ENCODE results near the gene SOX21.

SOX21 gene

GRCh38 chr13:94708031-94708859 lies 4.1 kb downstream of the SOX21 start:
- no peak for FAIRE-seq

GRCh38 chr13:94707400-94708021 lies 4.8 kb downstream of the SOX21 start:
- no peak for FAIRE-seq

- no peak for FAIRE-seq
Measured at GRCh38 chr13:94706843-94707399, 5.4 kb downstream of the SOX21 start.

GRCh38 chr13:94706101-94706842 lies 6.1 kb downstream of the SOX21 start:
- FAIRE-seq, result no peak

DNA sequence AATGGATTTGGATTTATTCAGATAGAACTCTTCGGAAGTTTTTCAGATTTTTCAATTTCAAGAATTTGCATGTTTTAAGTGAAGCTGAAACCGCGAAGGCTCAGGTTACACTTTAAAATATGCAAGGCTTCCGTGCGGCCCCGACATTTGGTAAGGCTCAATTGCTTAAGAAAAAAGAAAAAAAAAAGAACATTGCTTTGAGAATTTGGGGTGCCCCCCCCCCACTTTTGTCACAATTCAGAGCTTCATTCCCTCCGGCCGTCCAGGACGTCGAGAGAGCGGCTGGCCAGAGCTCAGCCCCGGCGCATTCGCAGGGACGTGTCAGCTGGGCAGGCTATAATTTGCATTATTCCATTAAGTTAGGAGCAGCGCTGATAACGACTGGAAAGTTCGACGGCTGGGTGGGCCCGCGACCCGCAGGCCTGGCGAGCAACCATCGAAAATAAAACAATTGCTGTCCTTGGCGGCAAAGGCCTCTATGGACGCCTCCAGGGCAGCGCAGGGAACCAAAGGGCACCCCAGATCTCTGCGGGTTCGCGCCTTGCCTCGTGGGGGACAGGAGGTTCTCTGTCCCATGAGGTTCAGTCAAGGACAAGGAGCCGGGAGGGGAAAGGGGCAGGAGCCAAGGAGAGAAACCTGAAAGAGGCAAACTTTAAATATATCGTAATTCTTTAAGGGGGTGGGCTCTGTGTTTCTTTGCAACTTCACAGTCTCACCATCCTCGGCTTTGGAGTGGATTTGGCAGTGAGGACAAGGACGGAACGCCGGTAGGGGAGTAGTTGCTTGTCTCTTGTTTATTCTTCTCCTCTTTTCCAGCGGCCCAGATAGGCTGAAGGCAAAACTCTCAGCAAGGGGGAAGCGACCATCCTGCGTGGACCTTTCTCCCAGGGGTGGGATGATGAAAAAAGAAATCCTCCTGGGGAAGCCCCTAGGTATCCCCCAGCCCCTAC lies 7.0 kb downstream of the SOX21 start:
- FAIRE-seq, result no peak

- FAIRE-seq, result no peak
Measured at GRCh38 chr13:94704377-94705080, 7.8 kb downstream of the SOX21 start.

GRCh38 chr13:94703721-94704314 lies 8.5 kb downstream of the SOX21 start:
- FAIRE-seq, result no peak

DNA sequence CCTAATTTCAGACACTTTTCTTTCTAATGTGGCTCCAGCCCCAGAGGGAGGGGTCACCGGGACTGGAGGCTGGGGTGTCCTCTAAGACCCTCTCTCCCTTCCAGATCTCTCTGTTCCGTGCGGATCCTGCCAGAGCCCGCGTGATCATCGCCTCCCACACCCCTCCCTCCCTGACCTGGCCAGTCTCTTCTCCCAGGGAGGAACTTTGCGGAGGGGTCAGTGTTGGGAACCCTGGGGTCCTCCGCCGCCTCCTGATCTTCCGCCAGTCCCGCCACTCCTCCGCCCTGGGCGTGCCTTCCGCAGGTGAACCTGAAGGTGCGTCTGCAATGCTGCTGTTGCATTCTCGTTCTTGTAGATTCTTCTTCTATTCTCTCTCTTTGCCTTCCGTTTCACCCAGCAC lies 9.1 kb downstream of the SOX21 start:
- no peak for FAIRE-seq

GRCh38 chr13:94702181-94703041 lies 9.9 kb downstream of the SOX21 start:
- no peak for FAIRE-seq

- FAIRE-seq, result no peak
Measured at GRCh38 chr13:94701313-94702180, 10.8 kb downstream of the SOX21 start.

DNA sequence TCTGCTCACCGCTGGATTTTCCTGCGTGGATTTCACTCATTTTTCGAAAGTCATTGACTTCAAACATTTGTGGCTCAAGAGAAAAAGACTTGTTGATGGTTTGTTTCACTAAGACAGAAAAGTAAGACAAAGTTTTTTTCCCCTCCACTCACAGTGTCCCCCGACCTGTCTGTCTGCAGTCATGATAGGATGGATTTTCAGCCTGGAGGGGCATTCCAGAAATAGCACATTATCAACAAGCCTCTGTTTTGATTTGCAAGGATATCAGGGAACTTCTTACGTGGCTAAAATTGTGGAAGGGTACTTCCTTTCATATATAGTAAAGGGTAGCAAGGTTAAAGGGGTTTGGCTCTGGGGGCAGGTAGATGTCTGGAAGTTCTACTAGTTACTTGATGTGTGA lies 11.8 kb downstream of the SOX21 start:
- FAIRE-seq, result no peak

GRCh38 chr13:94700051-94700535 lies 12.3 kb downstream of the SOX21 start:
- FAIRE-seq, result no peak

GRCh38 chr13:94696171-94696570 lies 16.2 kb downstream of the SOX21 start:
- no peak for FAIRE-seq

DNA sequence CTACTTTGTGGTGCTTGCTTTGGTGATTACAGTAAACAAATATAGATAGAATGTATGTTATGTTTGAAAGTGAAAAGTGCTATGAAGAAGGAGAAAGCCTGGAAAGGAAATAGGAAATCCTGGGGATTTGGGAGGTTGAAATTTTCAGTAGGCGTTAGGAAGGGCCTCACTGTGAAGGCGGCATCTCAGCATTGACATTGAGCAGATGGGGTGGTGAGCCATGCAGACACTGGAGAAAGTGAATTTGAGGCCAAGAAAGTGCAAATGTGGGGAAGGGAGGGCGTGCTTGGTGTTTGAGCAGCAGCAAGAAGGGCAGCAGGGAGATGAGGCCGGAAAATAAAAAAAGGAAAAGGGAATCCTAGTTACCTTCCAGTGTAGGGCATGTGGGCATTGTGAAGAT lies 20.3 kb downstream of the SOX21 start:
- FAIRE-seq, result no peak

- FAIRE-seq, result no peak
Measured at GRCh38 chr13:94683409-94683808, 28.9 kb downstream of the SOX21 start.

DNA sequence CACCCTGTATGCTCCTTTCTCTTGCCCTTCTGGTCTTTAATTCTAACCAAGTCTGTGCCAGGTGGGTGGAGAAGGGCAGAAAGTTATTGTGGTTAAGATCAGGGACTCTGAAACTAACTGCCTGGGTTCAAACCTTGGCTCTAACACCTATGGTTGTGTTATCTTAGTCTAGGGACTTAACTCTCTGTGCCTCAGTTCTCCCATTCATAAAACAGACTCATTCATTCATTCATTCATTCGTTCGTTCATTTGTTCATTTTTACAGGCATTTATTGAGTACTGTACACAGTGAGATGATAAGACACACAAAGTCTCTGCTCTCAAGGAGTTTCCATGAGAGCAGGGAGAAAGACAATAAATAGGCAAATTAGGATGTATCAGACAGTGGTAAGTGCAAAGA lies 30.1 kb downstream of the SOX21 start:
- FAIRE-seq, result no peak

- no peak for FAIRE-seq
Measured at GRCh38 chr13:94679614-94680013, 32.7 kb downstream of the SOX21 start.

DNA sequence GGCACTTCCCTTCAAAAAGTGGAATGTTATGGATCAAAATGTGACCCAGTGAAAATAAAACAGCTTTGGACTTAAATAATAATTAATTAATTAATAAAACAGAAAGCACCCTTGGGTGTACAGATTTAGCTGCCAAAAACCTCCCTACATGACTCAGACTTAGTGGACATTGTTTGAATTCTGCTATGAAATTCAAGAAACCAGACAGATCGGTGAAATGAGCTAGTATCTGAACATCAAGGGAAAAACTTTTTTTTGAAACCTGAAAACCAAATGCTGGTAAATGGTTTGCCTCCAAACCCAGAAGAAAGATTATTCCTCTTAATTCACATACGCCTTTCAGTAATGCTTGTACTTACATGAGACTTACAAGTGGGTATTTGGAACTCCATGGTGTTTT lies 33.5 kb downstream of the SOX21 start:
- FAIRE-seq, result no peak

DNA sequence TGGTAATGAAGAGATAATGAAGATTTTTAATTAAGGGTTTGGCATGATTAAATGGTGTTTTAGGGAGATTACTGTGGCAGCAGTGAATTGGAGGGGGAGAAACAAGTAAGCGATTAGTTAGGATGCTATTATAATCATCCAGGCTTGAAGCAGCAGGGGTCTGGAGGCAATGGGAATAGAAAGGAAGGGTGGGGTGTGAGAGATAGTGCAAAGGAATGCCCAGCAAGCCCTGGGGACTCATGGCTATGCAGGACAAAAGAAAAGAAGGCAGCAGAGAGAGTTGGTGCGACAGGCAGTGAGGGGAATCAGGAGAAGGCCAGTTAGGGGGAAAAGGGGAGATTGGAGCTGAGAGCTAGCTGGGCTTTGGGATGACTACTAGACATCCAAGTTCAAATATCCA lies 34.5 kb downstream of the SOX21 start:
- FAIRE-seq, result no peak

All from endometrium (tissue), 2 donors.